ENCODE data around the gene DENND1B. TPM values are rescaled to one million over a fixed set of nuclear protein-coding genes. Genes with fewer than 3 reads are reported as not detected.
"Not testable (repeated sequence)": the region's sequence is repeated elsewhere in the genome, so short reads cannot be mapped to it uniquely, and the experiment has no call there.

The DENND1B gene
- polyA plus RNA-seq, 4 donors, result 11.2 to 14.6 (median 14.0) TPM

GRCh38 chr1:197577580-197577979 lies 197.7 kb downstream of the DENND1B start:
- DNase-seq (ENCODE audit: low read depth in 4 of 4, low spot score in 3 of 4), result no peak

GRCh38 chr1:197575531-197575930 lies 199.7 kb downstream of the DENND1B start:
- DNase-seq (ENCODE audit: low read depth in 4 of 4, low spot score in 3 of 4), result not testable (repeated sequence)

DNA sequence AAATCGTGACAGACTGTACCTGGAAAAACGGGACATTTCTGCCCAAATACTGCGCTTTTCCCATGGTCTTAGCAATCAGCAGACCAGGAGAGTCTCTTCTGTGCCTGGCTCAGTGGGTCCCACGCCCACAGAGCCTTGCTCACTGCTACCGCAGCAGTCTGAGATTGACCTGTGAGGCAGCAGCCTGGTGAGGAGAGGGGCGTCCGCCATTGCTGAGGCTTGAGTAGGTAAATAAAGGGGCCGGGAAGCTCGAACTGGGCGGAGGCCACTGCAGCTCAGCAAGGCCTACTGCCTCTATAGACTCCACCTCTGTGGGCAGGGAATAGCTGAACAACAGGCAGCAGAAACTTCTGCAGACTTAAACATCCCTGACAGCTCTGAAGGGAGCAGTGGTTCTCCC lies 203.1 kb downstream of the DENND1B start:
- no peak for DNase-seq (ENCODE audit: low read depth in 4 of 4, low spot score in 3 of 4)

GRCh38 chr1:197567442-197567841 lies 207.8 kb downstream of the DENND1B start:
- DNase-seq (ENCODE audit: low read depth in 4 of 4, low spot score in 3 of 4), result no peak

GRCh38 chr1:197561041-197561440 lies 214.2 kb downstream of the DENND1B start:
- DNase-seq (ENCODE audit: low read depth in 4 of 4, low spot score in 3 of 4), result no peak

DNA sequence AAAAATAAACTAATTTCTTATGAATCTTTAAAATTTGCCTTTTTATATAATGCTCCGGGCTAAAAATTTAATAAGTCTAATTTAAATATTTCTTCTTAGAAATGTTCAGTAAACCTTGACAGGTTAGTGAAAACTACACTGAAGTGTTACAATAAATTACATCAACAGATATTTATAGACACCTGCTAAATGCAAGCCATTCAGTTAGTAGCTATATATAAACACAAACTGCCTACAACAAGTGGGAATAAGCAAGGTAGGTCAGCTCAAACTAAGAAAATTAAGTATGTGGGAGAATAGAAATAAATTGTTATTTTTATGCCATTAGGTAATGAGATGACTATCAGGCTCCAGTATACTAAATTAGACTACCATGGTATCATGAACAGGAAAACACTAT lies 215.6 kb downstream of the DENND1B start:
- DNase-seq (ENCODE audit: low read depth in 4 of 4, low spot score in 3 of 4), result no peak

DNA sequence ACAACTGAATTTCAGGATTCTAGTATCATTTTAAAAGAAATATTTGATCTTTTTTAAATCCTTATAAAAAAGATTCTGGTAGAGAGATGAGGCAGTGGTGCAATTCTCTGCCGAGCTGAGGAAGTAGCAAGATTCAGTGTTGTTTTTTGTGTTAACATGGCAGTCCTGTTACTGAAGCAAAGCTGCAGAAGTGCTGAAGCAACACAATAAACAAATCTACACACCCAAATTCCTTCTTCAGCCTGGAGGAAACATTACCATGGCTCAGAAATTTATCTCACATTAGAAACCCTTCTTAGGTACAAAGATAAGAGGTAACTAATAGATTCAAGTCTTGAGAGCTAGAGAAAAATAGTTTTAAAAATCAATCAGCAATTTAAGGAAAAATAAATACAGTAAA lies 216.0 kb downstream of the DENND1B start:
- DNase-seq (ENCODE audit: low read depth in 4 of 4, low spot score in 3 of 4), result no peak

DNA sequence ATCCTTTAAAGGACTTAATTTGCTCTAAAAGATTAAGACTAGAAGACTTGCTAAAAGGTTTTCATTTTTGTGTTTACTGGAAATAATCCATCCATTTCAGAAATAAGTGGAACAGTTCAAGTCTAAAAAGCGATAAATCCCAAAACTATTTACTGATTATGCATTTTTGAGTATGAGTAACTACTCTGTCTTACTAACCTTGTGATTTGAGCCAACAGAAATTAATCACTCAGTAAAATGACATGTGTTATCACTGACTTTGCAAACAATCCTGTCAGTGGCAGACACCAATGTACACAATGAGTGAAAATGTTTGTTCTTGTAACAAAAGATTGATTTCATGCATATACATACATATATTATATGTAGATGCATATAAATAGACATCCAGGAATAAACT lies 218.0 kb downstream of the DENND1B start:
- DNase-seq (ENCODE audit: low read depth in 4 of 4, low spot score in 3 of 4), result no peak

DNA sequence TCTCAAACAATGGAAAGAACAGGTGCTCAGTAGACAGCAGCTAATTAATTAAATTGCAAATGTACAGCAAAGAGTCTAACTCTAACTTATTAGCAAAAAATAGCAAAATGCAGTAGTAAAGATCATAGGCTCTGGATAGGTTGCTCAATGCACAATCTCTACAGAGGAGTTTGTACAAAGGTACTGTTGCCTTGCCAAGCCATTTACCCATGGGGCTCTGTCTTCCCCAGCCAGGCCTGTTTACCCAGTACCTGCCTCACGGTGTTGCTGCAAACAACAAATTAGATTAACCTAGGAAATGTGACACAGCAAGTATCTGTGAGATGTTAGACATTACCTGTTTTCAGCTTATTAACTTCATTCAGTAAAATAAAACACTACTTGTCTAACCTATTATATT lies 222.0 kb downstream of the DENND1B start:
- no peak for DNase-seq (ENCODE audit: low read depth in 4 of 4, low spot score in 3 of 4)

- DNase-seq (ENCODE audit: low read depth in 4 of 4, low spot score in 3 of 4), result no peak
Observed at GRCh38 chr1:197546989-197547388, 228.3 kb downstream of the DENND1B start.

GRCh38 chr1:197544553-197544952 lies 230.7 kb downstream of the DENND1B start:
- no peak for DNase-seq (ENCODE audit: low read depth in 4 of 4, low spot score in 3 of 4)

GRCh38 chr1:197544130-197544529 lies 231.2 kb downstream of the DENND1B start:
- no peak for DNase-seq (ENCODE audit: low read depth in 4 of 4, low spot score in 3 of 4)

- no peak for DNase-seq (ENCODE audit: low read depth in 4 of 4, low spot score in 3 of 4)
Observed at GRCh38 chr1:197541411-197541810, 233.9 kb downstream of the DENND1B start.

DNA sequence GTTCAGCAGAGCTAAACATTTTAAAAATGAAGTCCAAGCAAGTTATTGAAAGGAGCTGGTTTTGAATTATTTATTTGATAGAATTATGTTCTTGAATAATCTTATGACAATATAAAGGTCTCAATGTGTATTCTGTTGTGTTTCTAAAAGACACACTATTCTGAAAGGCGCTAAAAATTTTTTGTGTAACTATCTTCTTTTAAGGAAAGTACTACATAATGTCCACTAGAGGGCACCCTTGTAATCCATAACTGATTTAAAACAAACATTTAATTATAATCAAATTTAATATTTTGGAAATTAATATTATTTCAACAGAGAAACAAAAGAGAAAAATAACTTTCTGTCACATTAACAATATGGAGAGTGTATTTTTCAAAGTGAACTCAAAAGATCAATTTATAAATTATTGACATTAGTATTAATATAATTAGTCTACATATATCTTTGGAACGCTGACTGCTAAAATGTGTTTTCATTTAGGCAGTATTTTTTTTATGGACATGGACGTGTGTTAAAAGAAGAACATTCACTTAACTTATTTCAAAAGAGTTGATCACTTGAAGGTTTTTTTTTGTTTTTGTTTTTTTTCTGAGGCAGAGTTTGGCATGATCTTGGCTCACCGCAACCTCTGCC lies 248.4 kb downstream of the DENND1B start:
- DNase-seq (ENCODE audit: low read depth in 4 of 4, low spot score in 3 of 4), result peak in 1 of 4 donors; percentile 5

- DNase-seq (ENCODE audit: low read depth in 4 of 4, low spot score in 3 of 4), result peak in 1 of 4 donors; percentile 3
Observed at GRCh38 chr1:197521118-197521739, 254.1 kb downstream of the DENND1B start.

GRCh38 chr1:197519741-197520334 lies 255.4 kb downstream of the DENND1B start:
- no peak for DNase-seq (ENCODE audit: low read depth in 4 of 4, low spot score in 3 of 4)

GRCh38 chr1:197515421-197515820 lies 259.9 kb downstream of the DENND1B start:
- DNase-seq (ENCODE audit: low read depth in 4 of 4, low spot score in 3 of 4), result no peak

DNA sequence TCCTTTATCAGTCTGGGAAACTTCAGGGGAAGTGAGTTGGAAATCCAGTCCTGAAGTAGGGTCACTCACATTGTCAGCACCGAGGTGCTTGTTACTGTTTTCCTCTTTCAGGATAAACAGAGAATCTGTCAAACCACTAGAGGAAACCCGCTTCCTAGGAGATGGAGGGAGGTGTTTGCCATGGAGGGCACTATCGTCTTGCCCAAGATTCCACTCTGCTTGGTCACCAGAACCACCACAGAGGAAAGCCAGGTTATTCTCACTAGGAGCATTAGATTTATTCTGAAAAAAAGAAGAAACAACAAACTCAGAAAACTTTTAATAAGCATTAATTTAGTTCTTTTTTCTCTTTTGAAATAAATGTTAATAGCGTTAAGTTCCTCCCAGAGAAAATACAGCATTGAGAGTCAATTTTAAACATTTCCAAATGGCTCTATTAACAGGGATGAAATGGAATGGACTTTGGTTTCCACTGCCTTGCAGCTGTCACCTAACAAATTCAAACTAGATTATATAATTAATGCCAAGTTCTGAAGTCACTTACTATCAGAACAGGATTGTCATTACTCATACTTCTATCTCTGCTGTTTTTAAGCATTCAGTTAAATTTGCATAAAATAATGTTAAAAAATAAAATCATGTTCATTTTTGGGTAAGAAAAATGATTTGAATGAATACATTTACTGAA lies 264.4 kb downstream of the DENND1B start:
- no peak for DNase-seq (ENCODE audit: low read depth in 4 of 4, low spot score in 3 of 4)

- no peak for DNase-seq (ENCODE audit: low read depth in 4 of 4, low spot score in 3 of 4)
Observed at GRCh38 chr1:197496722-197497121, 278.6 kb downstream of the DENND1B start.

GRCh38 chr1:197491505-197491904 lies 283.8 kb downstream of the DENND1B start:
- DNase-seq (ENCODE audit: low read depth in 4 of 4, low spot score in 3 of 4), result not testable (repeated sequence)

DNA sequence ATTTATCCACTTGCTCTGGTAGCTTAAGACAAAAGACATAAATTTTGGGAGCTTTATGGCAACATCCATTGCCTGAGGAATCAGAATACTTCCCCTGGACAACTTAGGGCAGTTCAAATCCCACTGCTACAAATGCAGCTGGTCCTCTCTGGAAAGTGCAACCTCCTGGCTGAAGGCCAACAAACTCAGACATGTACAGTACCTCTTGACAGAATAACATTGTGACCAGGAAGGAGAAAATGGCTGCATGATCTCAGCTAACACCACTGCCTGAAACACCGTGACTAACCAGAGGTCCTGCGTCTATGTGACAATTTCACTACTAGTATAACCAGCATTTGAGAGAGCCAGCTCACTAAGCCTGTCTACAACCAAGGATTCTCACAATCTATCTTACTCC lies 288.3 kb downstream of the DENND1B start:
- no peak for DNase-seq (ENCODE audit: low read depth in 4 of 4, low spot score in 3 of 4)

- no peak for DNase-seq (ENCODE audit: low read depth in 4 of 4, low spot score in 3 of 4)
Observed at GRCh38 chr1:197485790-197486189, 289.5 kb downstream of the DENND1B start.
